ENCODE results near the gene SNED1.
A peak's percentile ranks its signal among the peaks of the same experiment; 100 is the strongest.

Gene SNED1

DNA sequence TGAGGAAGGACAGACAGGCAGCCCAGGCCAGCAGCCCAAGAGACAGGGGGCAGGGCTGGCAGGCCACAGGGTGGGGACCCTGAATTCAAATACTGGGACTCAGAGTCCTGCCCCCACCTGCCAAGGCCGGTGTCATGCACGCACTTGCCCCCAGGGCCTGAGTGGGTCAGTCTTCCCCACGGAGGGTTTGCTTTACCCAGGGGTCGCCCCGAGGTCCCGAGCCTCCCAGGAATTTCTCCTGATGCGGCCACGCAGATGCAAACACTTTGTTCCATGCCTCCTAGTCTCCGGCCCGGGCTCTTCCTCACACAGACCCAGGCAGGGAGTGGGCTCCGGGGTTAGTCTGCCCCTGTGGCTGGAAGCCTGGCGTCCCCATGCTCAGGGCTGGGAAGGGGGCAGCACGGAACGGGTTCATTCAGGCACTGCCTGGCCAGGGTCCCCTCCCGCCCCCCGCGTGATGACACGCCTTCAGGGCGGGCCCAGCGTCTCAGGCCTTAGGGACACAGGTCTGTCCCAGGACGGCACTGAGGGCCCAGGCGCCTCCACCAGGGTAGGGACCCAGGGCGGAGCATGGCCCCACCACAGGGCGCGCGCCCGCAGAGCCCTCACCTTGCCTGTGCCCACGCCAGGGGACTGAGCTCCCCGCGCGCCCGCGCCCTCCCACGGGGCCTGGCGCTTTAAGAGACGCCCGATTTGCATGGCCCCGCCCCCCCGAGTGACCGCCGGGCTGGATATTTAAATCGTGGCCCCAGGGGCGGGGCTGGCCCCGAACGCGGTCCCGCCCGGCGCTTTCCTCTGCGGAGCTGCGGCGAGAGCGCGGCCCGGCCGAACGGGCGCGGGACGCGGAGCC lies at the start of gene SNED1:
Gene SNED1 (plus strand): TSS at position 763 of the 850 bp plus-strand sequence. CDS start 220 bp downstream, outside the sequence.
- peak; percentile 85 for DNase-seq

- DNase-seq = no peak
These were observed 49.3 kb upstream of the SNED1 start for GRCh38 chr2:240948905-240949790.

- DNase-seq = no peak
These were observed 48.4 kb upstream of the SNED1 start for GRCh38 chr2:240949791-240950705.

DNA sequence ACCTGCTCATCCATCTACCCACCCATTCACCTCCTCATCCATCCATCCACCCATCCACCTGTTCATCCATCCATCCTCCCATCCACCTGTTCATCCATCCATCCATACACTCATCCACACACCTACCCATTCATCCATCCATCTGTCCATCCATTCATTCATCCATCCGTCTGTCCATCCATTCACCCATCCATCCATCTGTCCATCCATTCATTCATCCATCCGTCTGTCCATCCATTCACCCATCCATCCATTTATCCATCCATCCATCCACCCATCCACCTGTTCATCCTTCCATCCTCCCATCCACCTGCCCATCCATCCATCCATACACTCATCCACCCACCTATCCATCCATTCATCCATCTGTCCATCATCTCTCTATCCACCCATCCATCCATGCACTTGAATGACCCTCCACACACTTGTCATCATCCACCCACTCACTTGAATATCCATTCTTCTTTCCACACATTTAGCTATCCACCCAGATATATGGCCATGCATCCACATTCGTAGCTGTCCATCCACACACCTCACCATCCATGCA lies 47.3 kb upstream of the SNED1 start:
- no peak for DNase-seq

DNA sequence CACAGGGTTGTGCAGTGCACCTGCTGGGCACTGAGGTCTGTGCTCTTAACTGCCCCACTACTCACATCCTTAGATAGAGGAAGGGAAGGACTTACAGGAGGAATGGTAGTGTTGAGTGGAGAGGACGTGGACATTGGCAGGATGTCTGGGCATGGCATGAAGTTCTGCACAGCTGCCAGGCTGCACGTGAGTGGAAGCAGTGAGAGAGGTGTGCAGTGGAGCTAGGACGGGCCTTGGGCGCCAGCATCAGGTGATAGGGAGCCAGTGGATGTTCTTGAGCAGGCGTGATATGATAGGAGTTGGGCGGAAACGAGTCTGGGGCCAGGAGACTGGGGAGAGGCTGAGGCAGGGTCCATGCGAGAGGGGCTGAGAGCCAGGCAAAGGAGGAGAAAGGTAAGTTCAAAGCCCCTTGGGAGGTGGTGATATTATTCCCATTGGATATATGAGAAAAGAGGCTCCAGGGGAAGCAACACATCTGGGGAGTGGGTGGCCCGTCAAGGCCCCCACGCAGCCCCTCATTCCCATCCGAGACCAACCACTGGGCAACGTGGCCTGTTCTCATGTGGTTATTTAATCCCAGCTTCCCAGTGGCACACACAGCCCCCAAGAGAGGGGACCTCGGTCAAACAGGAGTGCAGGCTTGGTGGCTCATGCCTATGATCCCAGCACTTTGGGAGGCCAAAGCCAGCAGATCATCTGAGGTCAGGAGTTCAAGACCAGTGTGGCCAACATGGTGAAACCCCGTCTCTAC lies 45.7 kb upstream of the SNED1 start:
- DNase-seq = no peak

GRCh38 chr2:240953426-240954410 lies 44.7 kb upstream of the SNED1 start:
- DNase-seq = no peak

- no peak for DNase-seq
These were observed 43.7 kb upstream of the SNED1 start for GRCh38 chr2:240954436-240955305.

GRCh38 chr2:240955306-240956170 lies 42.9 kb upstream of the SNED1 start:
- DNase-seq = no peak

- DNase-seq = no peak
These were observed 42.1 kb upstream of the SNED1 start for GRCh38 chr2:240956171-240956934.

GRCh38 chr2:240956935-240957655 lies 41.3 kb upstream of the SNED1 start:
- no peak for DNase-seq

- DNase-seq = no peak
These were observed 40.6 kb upstream of the SNED1 start for GRCh38 chr2:240957656-240958365.

GRCh38 chr2:240958366-240959213 lies 39.8 kb upstream of the SNED1 start:
- no peak for DNase-seq

GRCh38 chr2:240959214-240959940 lies 39.0 kb upstream of the SNED1 start:
- no peak for DNase-seq

- DNase-seq = no peak
These were observed 38.5 kb upstream of the SNED1 start for GRCh38 chr2:240959941-240960308.

Measured in RPMI8226 (cell line).